ENCODE data around the gene MCOLN1. TPM values are rescaled to one million over a fixed set of nuclear protein-coding genes. Genes with fewer than 3 reads are reported as not detected.

The MCOLN1 gene
- total RNA-seq, 2 donors from 2014 or later = 17.8 to 26.5 TPM

- TF ChIP-seq CTCF (IDR thresholded peaks at IDR 0.05) = no peak
- no peaks in the 10 kb centered on the region for H3K27me3 ChIP-seq
- H3K27ac ChIP-seq = peak overlapping the region; percentile 22
- no peaks in the 10 kb centered on the region for H3K9me3 ChIP-seq
- peak; percentile 40 for DNase-seq
- no peaks in the 10 kb centered on the region for H3K36me3 ChIP-seq
- H3K4me1 ChIP-seq = peaks cover 4% of the 10 kb centered on the region
- peak overlapping the region in 1 of 2 donors; percentile 34 for H3K9ac ChIP-seq (ENCODE audit: low read depth in 2 of 2, low read length in 2 of 2)
- intact Hi-C loops (cut with DNase I) = no loop called here
- H3K4me3 ChIP-seq = no peak overlapping the region
Measured at GRCh38 chr19:7483720-7484201, 38.7 kb upstream of the MCOLN1 start.

GRCh38 chr19:7486923-7487322 lies 35.5 kb upstream of the MCOLN1 start:
- intact Hi-C loops (cut with DNase I) = no loop called here
- DNase-seq = no peak
- Histone ChIP-seq H3K27me3 (no peaks in the 10 kb centered on the region), H3K4me3 (no peak overlapping the region), H3K4me1 (peaks cover 4% of the 10 kb centered on the region), H3K36me3 (no peaks in the 10 kb centered on the region), H3K27ac (no peak overlapping the region), H3K9ac (ENCODE audit: low read depth in 2 of 2, low read length in 2 of 2) (no peak overlapping the region), H3K9me3 (no peaks in the 10 kb centered on the region)
- no peak for TF ChIP-seq CTCF (IDR thresholded peaks at IDR 0.05)

GRCh38 chr19:7488736-7489353 lies 33.6 kb upstream of the MCOLN1 start, which contains the start of gene PEX11G:
Gene PEX11G (minus strand): TSS chr19:7489035. CDS start chr19:7489010, 25 bp downstream.
- DNase-seq = peak; percentile 93
- peak within 1 kb of the TSS; percentile 68 for H3K27ac ChIP-seq
- no peak for TF ChIP-seq CTCF (IDR thresholded peaks at IDR 0.05)
- H3K27me3 ChIP-seq = no peaks in the 10 kb centered on the region
- no peaks in the 10 kb centered on the region for H3K36me3 ChIP-seq
- H3K9ac ChIP-seq (ENCODE audit: low read depth in 2 of 2, low read length in 2 of 2) = peak within 1 kb of the TSS; percentile 72 to 85
- H3K4me3 ChIP-seq = peak within 1 kb of the TSS; percentile 56
- H3K9me3 ChIP-seq = no peaks in the 10 kb centered on the region
- no peaks in the 10 kb centered on the region for H3K4me1 ChIP-seq
- intact Hi-C loops (cut with DNase I) = no loop called here

GRCh38 chr19:7489609-7490044 lies 32.8 kb upstream of the MCOLN1 start:
- no peaks in the 10 kb centered on the region for H3K9me3 ChIP-seq
- intact Hi-C loops (cut with DNase I) = no loop called here
- peak overlapping the region in 1 of 2 donors; percentile 72 for H3K9ac ChIP-seq (ENCODE audit: low read depth in 2 of 2, low read length in 2 of 2)
- DNase-seq = peak; percentile 77
- no peak for TF ChIP-seq CTCF (IDR thresholded peaks at IDR 0.05)
- no peaks in the 10 kb centered on the region for H3K27me3 ChIP-seq
- H3K4me1 ChIP-seq = no peaks in the 10 kb centered on the region
- H3K36me3 ChIP-seq = no peaks in the 10 kb centered on the region
- H3K27ac ChIP-seq = peak overlapping the region; percentile 68
- no peak overlapping the region for H3K4me3 ChIP-seq

- intact Hi-C loops (cut with DNase I) = no loop called here
- no peak overlapping the region for H3K4me3 ChIP-seq
- no peak for DNase-seq
- no peaks in the 10 kb centered on the region for H3K36me3 ChIP-seq
- H3K27me3 ChIP-seq = no peaks in the 10 kb centered on the region
- H3K4me1 ChIP-seq = no peaks in the 10 kb centered on the region
- H3K9ac ChIP-seq (ENCODE audit: low read depth in 2 of 2, low read length in 2 of 2) = no peak overlapping the region
- no peaks in the 10 kb centered on the region for H3K9me3 ChIP-seq
- TF ChIP-seq CTCF (IDR thresholded peaks at IDR 0.05) = no peak
- no peak overlapping the region for H3K27ac ChIP-seq
Measured at GRCh38 chr19:7492142-7492541, 30.3 kb upstream of the MCOLN1 start.
